ENCODE data around the gene METTL25. TPM values are rescaled to one million over a fixed set of nuclear protein-coding genes. Genes with fewer than 3 reads are reported as not detected.

The METTL25 gene
- total and polyA plus RNA-seq, 2 donors from 2014 or later, result 10.8 to 19.3 TPM

DNA sequence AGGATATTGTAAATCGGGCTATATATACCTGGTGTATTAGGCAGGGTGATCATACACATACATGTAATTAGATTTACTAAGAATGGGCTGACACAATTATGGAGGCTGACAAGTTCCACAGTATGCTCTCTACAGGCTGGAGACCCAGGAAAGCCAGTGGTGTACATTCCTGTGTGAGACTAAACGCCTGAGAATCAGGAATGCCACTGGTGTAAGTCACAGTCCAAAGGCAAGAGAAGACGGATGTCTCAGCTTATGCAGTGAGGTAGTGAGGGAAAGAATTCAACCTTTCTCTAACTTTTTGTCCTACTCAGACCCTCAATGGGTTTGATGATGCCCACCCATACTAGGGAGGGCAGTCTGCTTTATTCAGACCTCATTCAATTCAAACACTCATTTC, 57.1 kb downstream of the METTL25 start:
- no peak for FAIRE-seq
- no peak overlapping the region for H3K27ac ChIP-seq (ENCODE audit: low read depth in 2 of 2, low read length in 2 of 2)

DNA sequence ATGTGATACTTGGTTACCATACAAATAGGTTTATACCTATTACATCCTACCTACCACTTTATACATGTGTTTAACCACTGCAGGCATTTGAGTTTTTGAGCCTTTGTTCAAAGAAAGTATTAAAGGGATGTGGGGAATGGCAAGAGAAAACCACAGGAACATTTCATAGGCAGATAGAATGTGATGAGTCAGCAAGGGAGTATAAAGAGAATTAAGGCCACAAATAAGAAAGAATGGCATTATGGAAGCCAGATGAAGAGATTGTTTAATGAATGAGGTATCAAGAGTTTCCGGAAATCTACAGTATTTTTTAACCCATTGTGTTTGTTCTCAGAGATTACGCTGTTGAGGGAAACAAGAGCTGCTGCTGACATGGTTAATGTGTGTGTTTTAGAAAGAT, 66.9 kb downstream of the METTL25 start:
- DNase-seq, result no peak
- no peaks in the 10 kb centered on the region for H3K27me3 ChIP-seq (ENCODE audit: control insufficient read depth, insufficient read depth, low read length)
- intact Hi-C loops (cut with DNase I), result no loop called here
- no peaks in the 10 kb centered on the region for H3K4me1 ChIP-seq (ENCODE audit: control insufficient read depth in 2 of 3, insufficient read depth in 2 of 3, low read depth in 1 of 3, low read length in 3 of 3)
- no peak overlapping the region for H3K27ac ChIP-seq (ENCODE audit: low read depth in 2 of 2, low read length in 2 of 2)
- no peaks in the 10 kb centered on the region for H3K9me3 ChIP-seq (ENCODE audit: control insufficient read depth in 2 of 3, insufficient read depth in 1 of 3, low read length in 3 of 3)
- TF ChIP-seq, protein P1, sequence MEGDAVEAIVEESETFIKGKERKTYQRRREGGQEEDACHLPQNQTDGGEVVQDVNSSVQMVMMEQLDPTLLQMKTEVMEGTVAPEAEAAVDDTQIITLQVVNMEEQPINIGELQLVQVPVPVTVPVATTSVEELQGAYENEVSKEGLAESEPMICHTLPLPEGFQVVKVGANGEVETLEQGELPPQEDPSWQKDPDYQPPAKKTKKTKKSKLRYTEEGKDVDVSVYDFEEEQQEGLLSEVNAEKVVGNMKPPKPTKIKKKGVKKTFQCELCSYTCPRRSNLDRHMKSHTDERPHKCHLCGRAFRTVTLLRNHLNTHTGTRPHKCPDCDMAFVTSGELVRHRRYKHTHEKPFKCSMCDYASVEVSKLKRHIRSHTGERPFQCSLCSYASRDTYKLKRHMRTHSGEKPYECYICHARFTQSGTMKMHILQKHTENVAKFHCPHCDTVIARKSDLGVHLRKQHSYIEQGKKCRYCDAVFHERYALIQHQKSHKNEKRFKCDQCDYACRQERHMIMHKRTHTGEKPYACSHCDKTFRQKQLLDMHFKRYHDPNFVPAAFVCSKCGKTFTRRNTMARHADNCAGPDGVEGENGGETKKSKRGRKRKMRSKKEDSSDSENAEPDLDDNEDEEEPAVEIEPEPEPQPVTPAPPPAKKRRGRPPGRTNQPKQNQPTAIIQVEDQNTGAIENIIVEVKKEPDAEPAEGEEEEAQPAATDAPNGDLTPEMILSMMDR (IDR thresholded peaks at IDR 0.05; ENCODE audit: borderline replicate concordance, extremely low read depth, insufficient read depth), result no peak
- H3K36me3 ChIP-seq (ENCODE audit: control insufficient read depth in 2 of 3, insufficient read depth in 3 of 3, low read length in 3 of 3), result no peaks in the 10 kb centered on the region
- no peak overlapping the region for H3K4me3 ChIP-seq (ENCODE audit: low read length in 3 of 3)
- H3K9ac ChIP-seq (ENCODE audit: low read length in 3 of 3), result no peak overlapping the region
- FAIRE-seq, result no peak

More for the DNA sequence above, 57.1 kb downstream of the METTL25 start:
- H3K27me3 ChIP-seq (ENCODE audit: control insufficient read depth, insufficient read depth, low read length), result no peaks in the 10 kb centered on the region
- TF ChIP-seq, protein P1 (IDR thresholded peaks at IDR 0.05; ENCODE audit: borderline replicate concordance, extremely low read depth, insufficient read depth), result no peak
- no peak for DNase-seq
- intact Hi-C loops (cut with DNase I), result no loop called here
- no peaks in the 10 kb centered on the region for H3K4me1 ChIP-seq (ENCODE audit: control insufficient read depth in 2 of 3, insufficient read depth in 2 of 3, low read depth in 1 of 3, low read length in 3 of 3)
- no peak overlapping the region for H3K9ac ChIP-seq (ENCODE audit: low read length in 3 of 3)
- no peaks in the 10 kb centered on the region for H3K9me3 ChIP-seq (ENCODE audit: control insufficient read depth in 2 of 3, insufficient read depth in 1 of 3, low read length in 3 of 3)
- no peak overlapping the region for H3K4me3 ChIP-seq (ENCODE audit: low read length in 3 of 3)
- H3K36me3 ChIP-seq (ENCODE audit: control insufficient read depth in 2 of 3, insufficient read depth in 3 of 3, low read length in 3 of 3), result no peaks in the 10 kb centered on the region

DNA sequence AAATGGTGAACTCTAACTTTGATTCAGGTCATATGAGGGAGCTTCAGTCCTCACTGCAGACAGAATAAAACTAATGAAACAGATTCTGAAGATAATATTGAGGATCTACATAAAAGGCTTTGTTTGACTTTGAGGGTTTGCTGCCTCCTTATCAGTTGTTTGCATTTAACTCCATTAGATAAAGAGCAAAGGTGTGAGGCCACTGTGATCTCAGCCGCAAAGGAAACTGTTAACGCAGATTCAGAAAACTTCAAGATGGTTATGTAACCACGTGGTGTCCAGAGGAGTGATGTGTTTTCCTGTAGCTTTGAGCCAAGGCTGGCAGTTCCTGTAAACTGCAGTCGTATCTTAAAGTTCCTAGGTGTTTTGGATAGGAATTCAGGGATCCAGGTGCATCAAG, 67.8 kb downstream of the METTL25 start:
- TF ChIP-seq, protein P1 (IDR thresholded peaks at IDR 0.05; ENCODE audit: borderline replicate concordance, extremely low read depth, insufficient read depth), result no peak
- Histone ChIP-seq H3K4me1 (ENCODE audit: control insufficient read depth in 2 of 3, insufficient read depth in 2 of 3, low read depth in 1 of 3, low read length in 3 of 3) (no peaks in the 10 kb centered on the region), H3K4me3 (ENCODE audit: low read length in 3 of 3) (no peak overlapping the region), H3K9me3 (ENCODE audit: control insufficient read depth in 2 of 3, insufficient read depth in 1 of 3, low read length in 3 of 3) (no peaks in the 10 kb centered on the region), H3K27me3 (ENCODE audit: control insufficient read depth, insufficient read depth, low read length) (no peaks in the 10 kb centered on the region), H3K9ac (ENCODE audit: low read length in 3 of 3) (no peak overlapping the region), H3K27ac (ENCODE audit: low read depth in 2 of 2, low read length in 2 of 2) (no peak overlapping the region), H3K36me3 (ENCODE audit: control insufficient read depth in 2 of 3, insufficient read depth in 3 of 3, low read length in 3 of 3) (no peaks in the 10 kb centered on the region)
- intact Hi-C loops (cut with DNase I), result no loop called here
- FAIRE-seq (no peak), DNase-seq (no peak)

DNA sequence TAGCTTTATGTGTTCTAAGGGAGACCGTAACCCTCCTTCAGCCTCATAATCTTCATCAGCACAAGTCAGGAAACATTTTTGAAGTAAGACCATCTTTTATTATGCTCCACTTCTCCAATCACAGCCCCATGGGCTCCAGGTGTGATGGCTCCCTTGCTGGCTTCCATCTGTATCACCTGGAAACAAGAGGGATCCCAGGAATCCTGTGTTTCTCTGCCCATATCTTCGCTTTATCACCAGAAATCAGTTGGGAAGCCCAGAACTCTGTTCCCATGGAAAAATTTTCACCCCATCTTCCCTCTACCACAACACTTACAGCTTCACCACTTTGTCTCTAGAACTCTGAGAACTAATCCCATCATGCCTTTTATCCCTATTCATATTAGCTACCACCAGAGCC, 68.3 kb downstream of the METTL25 start:
- FAIRE-seq (no peak), DNase-seq (no peak)
- no peaks in the 10 kb centered on the region for H3K9me3 ChIP-seq (ENCODE audit: control insufficient read depth in 2 of 3, insufficient read depth in 1 of 3, low read length in 3 of 3)
- no peak overlapping the region for H3K27ac ChIP-seq (ENCODE audit: low read depth in 2 of 2, low read length in 2 of 2)
- H3K27me3 ChIP-seq (ENCODE audit: control insufficient read depth, insufficient read depth, low read length), result no peaks in the 10 kb centered on the region
- no peak overlapping the region for H3K9ac ChIP-seq (ENCODE audit: low read length in 3 of 3)
- no peak overlapping the region for H3K4me3 ChIP-seq (ENCODE audit: low read length in 3 of 3)
- H3K4me1 ChIP-seq (ENCODE audit: control insufficient read depth in 2 of 3, insufficient read depth in 2 of 3, low read depth in 1 of 3, low read length in 3 of 3), result no peaks in the 10 kb centered on the region
- intact Hi-C loops (cut with DNase I), result no loop called here
- no peaks in the 10 kb centered on the region for H3K36me3 ChIP-seq (ENCODE audit: control insufficient read depth in 2 of 3, insufficient read depth in 3 of 3, low read length in 3 of 3)
- TF ChIP-seq, protein P1 (IDR thresholded peaks at IDR 0.05; ENCODE audit: borderline replicate concordance, extremely low read depth, insufficient read depth), result no peak

All from kidney (tissue), 14 donors.